ENCODE data around the gene HCRTR2. TPM values are rescaled to one million over a fixed set of nuclear protein-coding genes. Genes with fewer than 3 reads are reported as not detected.
"Not testable (repeated sequence)": the region's sequence is repeated elsewhere in the genome, so short reads cannot be mapped to it uniquely, and the experiment has no call there.

Gene HCRTR2
- total and polyA plus RNA-seq, 3 experiments from 2014 or later, result not detected

- POLR2A ChIA-PET, H3K4me3 Mint-ChIP-seq: not testable (repeated sequence)
Observed at GRCh38 chr6:55158784-55159183, 15.5 kb upstream of the HCRTR2 start.

GRCh38 chr6:55167860-55168259 lies 6.5 kb upstream of the HCRTR2 start:
- POLR2A ChIA-PET, result no interaction called here
- no peak overlapping the region for H3K4me3 Mint-ChIP-seq
- H3K27me3 Mint-ChIP-seq, result no peaks in the 10 kb centered on the region
- H3K4me1 Mint-ChIP-seq, result no peaks in the 10 kb centered on the region
- peaks cover 6 to 27% (median 10%) of the 10 kb centered on the region in 5 donors for H3K9me3 Mint-ChIP-seq
- Histone ChIP-seq H3K27ac (ENCODE audit: low read depth, low read length) (no peak overlapping the region), H3K4me1 (ENCODE audit: insufficient read depth, low read length) (no peaks in the 10 kb centered on the region), H3K9me3 (ENCODE audit: low read length) (no peaks in the 10 kb centered on the region), H3K27me3 (ENCODE audit: insufficient read depth, low read length, poor library complexity, severe bottlenecking) (no peaks in the 10 kb centered on the region), H3K36me3 (ENCODE audit: insufficient read depth, low read length) (no peaks in the 10 kb centered on the region), H3K4me3 (ENCODE audit: low read length) (no peak overlapping the region)
- no peaks in the 10 kb centered on the region for H3K36me3 Mint-ChIP-seq
- H3K27ac Mint-ChIP-seq, result no peak overlapping the region
- no peak for DNase-seq
- CTCF ChIA-PET, result no interaction called here

More at GRCh38 chr6:55158784-55159183, 15.5 kb upstream of the HCRTR2 start:
- DNase-seq; H3K36me3 Mint-ChIP-seq; H3K4me1 ChIP-seq (ENCODE audit: insufficient read depth, low read length); CTCF ChIA-PET; H3K36me3 ChIP-seq (ENCODE audit: insufficient read depth, low read length); H3K27me3 Mint-ChIP-seq; H3K4me1 Mint-ChIP-seq; H3K27ac Mint-ChIP-seq; H3K9me3 ChIP-seq (ENCODE audit: low read length); H3K4me3 ChIP-seq (ENCODE audit: low read length); H3K27ac ChIP-seq (ENCODE audit: low read depth, low read length); H3K27me3 ChIP-seq (ENCODE audit: insufficient read depth, low read length, poor library complexity, severe bottlenecking): not testable (repeated sequence)
- peaks cover 0 to 32% (median 32%) of the 10 kb centered on the region in 5 donors for H3K9me3 Mint-ChIP-seq

GRCh38 chr6:55175078-55176049 lies 1.0 kb downstream of the HCRTR2 start:
- no peak overlapping the region for H3K27ac Mint-ChIP-seq
- H3K27me3 Mint-ChIP-seq, result peaks cover 0 to 1% of the 10 kb centered on the region in 2 donors
- DNase-seq, result no peak

GRCh38 chr6:55176958-55177357 lies 2.6 kb downstream of the HCRTR2 start:
- Mint-ChIP-seq H3K36me3 (peaks cover 0 to 6% (median 0%) of the 10 kb centered on the region in 3 donors), H3K4me1 (no peaks in the 10 kb centered on the region), H3K27me3 (peaks cover 0 to 1% of the 10 kb centered on the region in 2 donors), H3K4me3 (no peak overlapping the region), H3K27ac (no peak overlapping the region), H3K9me3 (peaks cover 6 to 21% (median 18%) of the 10 kb centered on the region in 5 donors)
- no peak for DNase-seq
- POLR2A ChIA-PET, result no interaction called here
- Histone ChIP-seq H3K4me3 (ENCODE audit: low read length) (no peak overlapping the region), H3K36me3 (ENCODE audit: insufficient read depth, low read length) (no peaks in the 10 kb centered on the region), H3K27me3 (ENCODE audit: insufficient read depth, low read length, poor library complexity, severe bottlenecking) (no peaks in the 10 kb centered on the region), H3K9me3 (ENCODE audit: low read length) (no peaks in the 10 kb centered on the region), H3K27ac (ENCODE audit: low read depth, low read length) (no peak overlapping the region), H3K4me1 (ENCODE audit: insufficient read depth, low read length) (no peaks in the 10 kb centered on the region)
- CTCF ChIA-PET, result no interaction called here

More at GRCh38 chr6:55175078-55176049, 1.0 kb downstream of the HCRTR2 start:
- peaks cover 0 to 6% (median 0%) of the 10 kb centered on the region in 3 donors for H3K36me3 Mint-ChIP-seq
- POLR2A ChIA-PET, result no interaction called here
- H3K4me3 Mint-ChIP-seq, result no peak overlapping the region
- H3K4me1 Mint-ChIP-seq, result no peaks in the 10 kb centered on the region
- Histone ChIP-seq H3K36me3 (ENCODE audit: insufficient read depth, low read length) (no peaks in the 10 kb centered on the region), H3K4me3 (ENCODE audit: low read length) (no peak overlapping the region), H3K27me3 (ENCODE audit: insufficient read depth, low read length, poor library complexity, severe bottlenecking) (no peaks in the 10 kb centered on the region), H3K9me3 (ENCODE audit: low read length) (no peaks in the 10 kb centered on the region), H3K4me1 (ENCODE audit: insufficient read depth, low read length) (no peaks in the 10 kb centered on the region), H3K27ac (ENCODE audit: low read depth, low read length) (no peak overlapping the region)
- CTCF ChIA-PET, result no interaction called here
- H3K9me3 Mint-ChIP-seq, result peaks cover 6 to 22% (median 18%) of the 10 kb centered on the region in 5 donors

- Histone ChIP-seq H3K27ac (ENCODE audit: low read depth, low read length) (no peak overlapping the region), H3K9me3 (ENCODE audit: low read length) (no peaks in the 10 kb centered on the region), H3K4me1 (ENCODE audit: insufficient read depth, low read length) (no peaks in the 10 kb centered on the region), H3K27me3 (ENCODE audit: insufficient read depth, low read length, poor library complexity, severe bottlenecking) (no peaks in the 10 kb centered on the region), H3K4me3 (ENCODE audit: low read length) (no peak overlapping the region), H3K36me3 (ENCODE audit: insufficient read depth, low read length) (no peaks in the 10 kb centered on the region)
- POLR2A ChIA-PET, result no interaction called here
- Mint-ChIP-seq H3K4me1 (no peaks in the 10 kb centered on the region), H3K9me3 (peaks cover 6 to 24% (median 15%) of the 10 kb centered on the region in 5 donors), H3K27me3 (peaks cover 0 to 1% of the 10 kb centered on the region in 2 donors), H3K27ac (no peak overlapping the region), H3K4me3 (no peak overlapping the region), H3K36me3 (peaks cover 0 to 4% (median 0%) of the 10 kb centered on the region in 3 donors)
- CTCF ChIA-PET, result no interaction called here
- no peak for DNase-seq
Observed at GRCh38 chr6:55180258-55180657, 5.9 kb downstream of the HCRTR2 start.

- Mint-ChIP-seq H3K4me1 (no peaks in the 10 kb centered on the region), H3K27ac (no peak overlapping the region), H3K36me3 (no peaks in the 10 kb centered on the region), H3K9me3 (peaks cover 6 to 16% (median 11%) of the 10 kb centered on the region in 5 donors), H3K4me3 (no peak overlapping the region), H3K27me3 (no peaks in the 10 kb centered on the region)
- Histone ChIP-seq H3K4me1 (ENCODE audit: insufficient read depth, low read length) (no peaks in the 10 kb centered on the region), H3K27me3 (ENCODE audit: insufficient read depth, low read length, poor library complexity, severe bottlenecking) (no peaks in the 10 kb centered on the region), H3K36me3 (ENCODE audit: insufficient read depth, low read length) (no peaks in the 10 kb centered on the region), H3K27ac (ENCODE audit: low read depth, low read length) (no peak overlapping the region), H3K4me3 (ENCODE audit: low read length) (no peak overlapping the region), H3K9me3 (ENCODE audit: low read length) (no peaks in the 10 kb centered on the region)
- CTCF ChIA-PET, result no interaction called here
- POLR2A ChIA-PET, result no interaction called here
- no peak for DNase-seq
Observed at GRCh38 chr6:55182016-55182650, 7.8 kb downstream of the HCRTR2 start.

GRCh38 chr6:55184782-55185530 lies 10.6 kb downstream of the HCRTR2 start:
- Histone ChIP-seq H3K36me3 (ENCODE audit: insufficient read depth, low read length) (no peaks in the 10 kb centered on the region), H3K4me1 (ENCODE audit: insufficient read depth, low read length) (no peaks in the 10 kb centered on the region), H3K27ac (ENCODE audit: low read depth, low read length) (no peak overlapping the region), H3K9me3 (ENCODE audit: low read length) (no peaks in the 10 kb centered on the region), H3K4me3 (ENCODE audit: low read length) (no peak overlapping the region), H3K27me3 (ENCODE audit: insufficient read depth, low read length, poor library complexity, severe bottlenecking) (no peaks in the 10 kb centered on the region)
- Mint-ChIP-seq H3K4me3 (no peak overlapping the region), H3K36me3 (no peaks in the 10 kb centered on the region), H3K27ac (no peak overlapping the region), H3K4me1 (no peaks in the 10 kb centered on the region), H3K27me3 (no peaks in the 10 kb centered on the region), H3K9me3 (peaks cover 5 to 22% (median 11%) of the 10 kb centered on the region in 5 donors)
- POLR2A ChIA-PET, result no interaction called here
- no peak for DNase-seq
- CTCF ChIA-PET, result no interaction called here

- no peaks in the 10 kb centered on the region for H3K27me3 Mint-ChIP-seq
- Histone ChIP-seq H3K4me3 (ENCODE audit: low read length) (no peak overlapping the region), H3K27me3 (ENCODE audit: insufficient read depth, low read length, poor library complexity, severe bottlenecking) (no peaks in the 10 kb centered on the region), H3K9me3 (ENCODE audit: low read length) (no peaks in the 10 kb centered on the region), H3K27ac (ENCODE audit: low read depth, low read length) (no peak overlapping the region), H3K36me3 (ENCODE audit: insufficient read depth, low read length) (no peaks in the 10 kb centered on the region), H3K4me1 (ENCODE audit: insufficient read depth, low read length) (no peaks in the 10 kb centered on the region)
- DNase-seq, result no peak
- peaks cover 0 to 8% (median 2%) of the 10 kb centered on the region in 5 donors for H3K9me3 Mint-ChIP-seq
- no peaks in the 10 kb centered on the region for H3K4me1 Mint-ChIP-seq
- CTCF ChIA-PET, result no interaction called here
- no peak overlapping the region for H3K4me3 Mint-ChIP-seq
- POLR2A ChIA-PET, result no interaction called here
- no peak overlapping the region for H3K27ac Mint-ChIP-seq
- no peaks in the 10 kb centered on the region for H3K36me3 Mint-ChIP-seq
Observed at GRCh38 chr6:55198715-55199114, 24.4 kb downstream of the HCRTR2 start.
